Fibroblast of the aortic adventitia (primary cell): ENCODE measurements around the gene BHMT. TPM values are rescaled to one million over a fixed set of nuclear protein-coding genes. Genes with fewer than 3 reads are reported as not detected.

ENCODE experiments used
- DNase-seq: peaks from one replicate; pipeline ENCODE4 v3.0.0-alpha.2; 2010; ENCODE audit warnings: low read depth
- H3K4me3 ChIP-seq: 2 replicates; pipeline ENCODE4 v1.5.1; 2011; ENCODE audit warnings: low read depth, mild to moderate bottlenecking, control low read depth, low read length, moderate library complexity
- total RNA-seq: library from RNA; depleted of rRNA; stranded (reverse); fragments of >200 nt; gene quantifications from 2 replicates; pipeline ENCODE4 v1.2.3, GENCODE V29; 2012; ENCODE audit warnings: low replicate concordance
- TF ChIP-seq, protein P1 (sequence below): IDR thresholded peaks from 2 replicates; pipeline ENCODE4 v1.5.1; 2011; ENCODE audit warnings: mild to moderate bottlenecking, low read length, control low read depth, inconsistent platforms; ENCODE audit not compliant: insufficient read depth

The BHMT gene, protein sequence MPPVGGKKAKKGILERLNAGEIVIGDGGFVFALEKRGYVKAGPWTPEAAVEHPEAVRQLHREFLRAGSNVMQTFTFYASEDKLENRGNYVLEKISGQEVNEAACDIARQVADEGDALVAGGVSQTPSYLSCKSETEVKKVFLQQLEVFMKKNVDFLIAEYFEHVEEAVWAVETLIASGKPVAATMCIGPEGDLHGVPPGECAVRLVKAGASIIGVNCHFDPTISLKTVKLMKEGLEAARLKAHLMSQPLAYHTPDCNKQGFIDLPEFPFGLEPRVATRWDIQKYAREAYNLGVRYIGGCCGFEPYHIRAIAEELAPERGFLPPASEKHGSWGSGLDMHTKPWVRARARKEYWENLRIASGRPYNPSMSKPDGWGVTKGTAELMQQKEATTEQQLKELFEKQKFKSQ
- 0.27 TPM in 1 of 2 replicates, not detected in the other for total RNA-seq

DNA sequence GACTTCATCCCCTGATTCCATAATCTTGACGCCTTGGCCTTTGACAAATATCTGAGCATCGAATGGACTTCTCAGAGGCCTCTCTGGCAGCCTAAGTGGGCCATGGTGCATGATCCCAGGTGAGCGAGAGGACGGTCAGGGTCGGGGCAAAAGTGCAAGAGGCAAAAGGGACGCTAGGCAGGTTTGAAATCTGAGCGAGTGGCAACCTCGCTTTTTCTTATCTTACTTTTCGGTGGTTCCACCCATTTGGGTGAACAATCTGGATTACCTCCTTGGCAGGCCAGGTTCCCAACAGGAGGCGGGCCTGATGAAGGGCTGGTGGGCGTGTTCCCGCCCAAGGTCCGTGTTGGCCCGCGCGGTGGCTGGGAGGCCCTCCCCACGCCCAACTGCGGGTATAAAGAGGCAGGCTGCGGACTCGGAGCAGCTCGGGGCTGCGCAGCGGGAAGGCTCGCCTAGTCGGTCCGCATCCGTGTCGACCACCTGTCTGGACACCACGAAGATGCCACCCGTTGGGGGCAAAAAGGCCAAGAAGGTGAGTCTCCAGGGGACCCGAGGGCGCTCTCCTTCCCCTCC is at the start of gene BHMT:
TSS of gene BHMT (plus strand) at position 423 of the 573 bp plus-strand sequence. CDS start at position 500, 77 bp downstream.
- DNase-seq, result no peak
- TF ChIP-seq, protein P1, sequence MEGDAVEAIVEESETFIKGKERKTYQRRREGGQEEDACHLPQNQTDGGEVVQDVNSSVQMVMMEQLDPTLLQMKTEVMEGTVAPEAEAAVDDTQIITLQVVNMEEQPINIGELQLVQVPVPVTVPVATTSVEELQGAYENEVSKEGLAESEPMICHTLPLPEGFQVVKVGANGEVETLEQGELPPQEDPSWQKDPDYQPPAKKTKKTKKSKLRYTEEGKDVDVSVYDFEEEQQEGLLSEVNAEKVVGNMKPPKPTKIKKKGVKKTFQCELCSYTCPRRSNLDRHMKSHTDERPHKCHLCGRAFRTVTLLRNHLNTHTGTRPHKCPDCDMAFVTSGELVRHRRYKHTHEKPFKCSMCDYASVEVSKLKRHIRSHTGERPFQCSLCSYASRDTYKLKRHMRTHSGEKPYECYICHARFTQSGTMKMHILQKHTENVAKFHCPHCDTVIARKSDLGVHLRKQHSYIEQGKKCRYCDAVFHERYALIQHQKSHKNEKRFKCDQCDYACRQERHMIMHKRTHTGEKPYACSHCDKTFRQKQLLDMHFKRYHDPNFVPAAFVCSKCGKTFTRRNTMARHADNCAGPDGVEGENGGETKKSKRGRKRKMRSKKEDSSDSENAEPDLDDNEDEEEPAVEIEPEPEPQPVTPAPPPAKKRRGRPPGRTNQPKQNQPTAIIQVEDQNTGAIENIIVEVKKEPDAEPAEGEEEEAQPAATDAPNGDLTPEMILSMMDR, result no peak
- H3K4me3 ChIP-seq, result no peak within 1 kb of the TSS

DNA sequence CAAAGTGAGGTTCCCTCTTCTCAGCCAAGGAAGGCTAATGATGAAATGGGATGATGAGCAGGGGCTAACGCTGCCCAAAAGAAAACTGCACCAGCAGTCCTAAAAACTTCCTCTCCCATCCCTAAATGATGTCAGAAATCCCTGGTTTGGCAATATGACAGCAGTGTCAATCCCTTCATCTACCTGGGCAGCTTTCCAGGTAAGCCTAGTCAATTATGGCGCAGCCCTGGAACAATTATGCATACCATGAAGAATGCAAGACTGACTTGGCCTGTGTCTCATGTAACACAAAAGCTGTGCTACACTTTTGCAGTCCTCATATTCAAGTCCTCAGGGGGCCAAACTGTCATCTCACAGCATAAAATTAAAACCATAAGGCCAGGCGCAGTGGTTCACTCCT is 49.2 kb upstream of the BHMT start:
- TF ChIP-seq, protein P1, result no peak
- H3K4me3 ChIP-seq, result no peak overlapping the region
- DNase-seq, result no peak

DNA sequence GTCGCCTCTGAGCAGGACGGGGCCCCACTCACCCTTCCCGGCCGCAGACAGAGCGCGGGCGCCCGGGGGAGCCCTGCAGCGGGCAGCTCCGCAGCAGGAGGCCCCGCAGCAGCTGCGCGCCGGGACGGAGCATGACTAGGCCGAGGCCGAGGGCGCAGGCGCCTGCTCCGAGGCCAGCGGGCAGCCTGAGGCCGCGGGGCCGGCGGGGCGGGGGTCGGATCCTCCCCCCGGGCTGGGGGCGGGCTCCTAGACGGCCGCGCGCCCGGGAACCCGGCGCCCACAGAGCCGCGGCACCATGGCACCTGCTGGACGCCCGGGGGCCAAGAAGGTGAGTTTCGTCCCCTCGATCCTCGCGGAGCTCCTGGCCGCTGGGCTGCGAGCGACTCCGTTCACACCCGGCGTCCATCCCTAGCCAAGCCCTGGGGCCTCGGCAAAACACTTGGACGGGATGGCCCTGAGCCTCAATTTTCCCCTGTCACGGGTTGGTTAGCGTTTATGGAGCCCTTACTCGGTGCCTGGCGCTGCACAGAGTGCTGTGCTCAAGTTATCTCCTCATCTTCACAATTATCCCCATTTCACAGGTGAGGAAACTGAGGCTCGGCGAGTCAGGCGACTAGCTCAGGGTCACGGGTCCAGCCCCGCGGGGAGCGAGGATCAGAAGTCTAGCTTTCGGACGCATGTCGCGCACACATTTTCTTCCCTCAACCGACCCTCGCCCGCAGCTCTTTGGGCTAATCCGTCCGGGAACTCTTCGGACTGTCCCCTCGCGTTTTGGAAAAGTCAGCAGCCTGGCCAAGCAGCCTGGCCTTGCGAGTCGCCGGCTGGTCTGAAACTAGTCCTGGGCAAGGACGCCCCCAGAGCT is 41.9 kb upstream of the BHMT start, which contains the start of the genes BHMT2 and DMGDH:
TSS of gene BHMT2 (plus strand) at position 280 of the 862 bp plus-strand sequence. CDS start at position 296, 16 bp downstream.
TSS of gene DMGDH (minus strand) at position 187 of the 862 bp plus-strand sequence. CDS start at position 133, 54 bp downstream.
- TF ChIP-seq, protein P1, result no peak
- H3K4me3 ChIP-seq, result peak within 1 kb of the TSS; percentile 39
- DNase-seq, result no peak

DNA sequence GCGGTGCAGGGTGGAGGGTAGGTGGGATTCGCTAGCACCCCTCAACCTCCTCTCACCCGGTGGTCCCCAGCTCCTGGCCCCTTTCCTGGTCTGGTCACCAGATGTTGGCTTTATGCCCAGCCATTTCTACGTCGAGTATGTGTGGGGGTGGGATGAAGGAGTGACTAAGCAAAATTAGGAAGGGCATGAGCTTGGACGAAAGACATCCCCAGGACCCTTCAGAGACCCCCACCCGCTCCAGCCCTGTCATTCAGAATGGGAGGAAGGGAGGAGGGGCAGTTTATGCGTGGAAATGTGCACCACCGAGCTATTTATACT is 41.3 kb upstream of the BHMT start:
- TF ChIP-seq, protein P1, result no peak
- peak; percentile 16 for DNase-seq
- H3K4me3 ChIP-seq, result no peak overlapping the region

DNA sequence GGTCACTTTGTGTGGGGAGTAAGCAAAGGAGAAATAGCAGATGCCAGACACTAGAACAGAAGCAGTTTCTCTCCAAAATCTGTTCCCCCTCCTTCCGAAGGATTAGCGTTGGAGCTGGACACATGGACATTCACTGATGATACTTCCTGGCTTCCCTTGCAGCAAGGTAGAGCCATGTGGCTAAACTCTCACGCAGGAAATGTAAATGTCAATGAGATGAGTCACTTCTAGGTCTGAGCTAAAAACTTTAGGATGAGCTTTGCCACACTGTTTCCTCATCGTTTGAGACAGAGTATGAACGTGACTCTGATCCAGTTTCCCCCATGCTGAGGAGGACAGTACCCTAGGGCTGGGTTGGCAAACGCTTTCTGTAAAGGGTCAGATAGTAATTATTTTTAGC is 37.0 kb upstream of the BHMT start:
- H3K4me3 ChIP-seq, result no peak overlapping the region
- TF ChIP-seq, protein P1, result no peak
- DNase-seq, result peak; percentile 12

DNA sequence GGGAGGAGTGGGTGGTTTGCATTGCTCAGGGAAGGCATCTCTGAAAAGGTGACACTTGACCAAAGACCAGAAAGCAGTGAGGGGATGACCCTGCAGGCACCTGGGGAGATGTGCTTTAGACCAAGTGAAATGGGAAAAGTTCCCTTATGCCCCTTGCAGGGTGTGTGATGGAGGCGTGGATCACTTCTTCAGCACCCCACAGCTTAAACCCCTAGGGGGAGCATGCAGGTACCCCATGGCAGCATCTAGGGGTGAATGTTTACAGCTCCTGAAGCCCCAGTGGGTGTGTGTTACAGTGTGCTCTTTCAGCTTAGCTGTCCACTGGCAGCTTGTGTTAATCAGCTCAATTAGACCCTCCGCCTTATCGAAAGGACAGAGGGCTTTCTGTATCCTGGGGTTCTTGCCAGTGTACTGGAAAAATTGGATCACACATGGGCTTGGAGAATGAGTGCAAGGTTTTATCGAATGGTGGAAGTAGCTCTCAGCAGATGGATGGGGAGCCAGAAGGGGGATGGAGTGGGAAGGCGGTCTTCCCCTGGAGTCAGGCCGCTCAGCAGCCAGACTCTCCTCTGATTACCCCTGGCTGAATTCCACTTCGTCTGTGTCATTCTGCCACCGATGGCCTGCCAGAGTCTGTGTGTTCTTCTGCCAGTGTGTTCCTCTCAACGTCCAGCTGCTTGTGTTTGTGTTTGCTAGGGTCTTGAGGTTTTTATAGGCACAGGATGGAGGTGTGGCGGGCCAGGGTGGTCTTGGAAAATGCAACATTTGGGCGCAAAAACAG is 35.8 kb upstream of the BHMT start:
- no peak for DNase-seq
- no peak overlapping the region for H3K4me3 ChIP-seq
- TF ChIP-seq, protein P1, result no peak
